ENCODE data around the gene GALNT18.

Gene GALNT18

GRCh38 chr11:11390068-11390771 is 231.6 kb downstream of the GALNT18 start:
- DNase-seq (ENCODE audit: low read depth in 1 of 2, low spot score in 1 of 2) = no peak

GRCh38 chr11:11389238-11389637 is 232.6 kb downstream of the GALNT18 start:
- DNase-seq (ENCODE audit: low read depth in 1 of 2, low spot score in 1 of 2) = no peak

- DNase-seq (ENCODE audit: low read depth in 1 of 2, low spot score in 1 of 2) = no peak
Measured at GRCh38 chr11:11387622-11388305, 234.0 kb downstream of the GALNT18 start.

- DNase-seq (ENCODE audit: low read depth in 1 of 2, low spot score in 1 of 2) = no peak
Measured at GRCh38 chr11:11387207-11387606, 234.6 kb downstream of the GALNT18 start.

GRCh38 chr11:11384829-11385228 is 237.0 kb downstream of the GALNT18 start:
- no peak for DNase-seq (ENCODE audit: low read depth in 1 of 2, low spot score in 1 of 2)

- DNase-seq (ENCODE audit: low read depth in 1 of 2, low spot score in 1 of 2) = no peak
Measured at GRCh38 chr11:11383995-11384394, 237.8 kb downstream of the GALNT18 start.

GRCh38 chr11:11382858-11383532 is 238.8 kb downstream of the GALNT18 start:
- DNase-seq (ENCODE audit: low read depth in 1 of 2, low spot score in 1 of 2) = no peak

GRCh38 chr11:11381471-11382105 is 240.2 kb downstream of the GALNT18 start:
- DNase-seq (ENCODE audit: low read depth in 1 of 2, low spot score in 1 of 2) = no peak

GRCh38 chr11:11380883-11381282 is 240.9 kb downstream of the GALNT18 start:
- DNase-seq (ENCODE audit: low read depth in 1 of 2, low spot score in 1 of 2) = no peak

GRCh38 chr11:11380340-11380739 is 241.5 kb downstream of the GALNT18 start:
- no peak for DNase-seq (ENCODE audit: low read depth in 1 of 2, low spot score in 1 of 2)

GRCh38 chr11:11379661-11380060 is 242.1 kb downstream of the GALNT18 start:
- DNase-seq (ENCODE audit: low read depth in 1 of 2, low spot score in 1 of 2) = no peak

GRCh38 chr11:11378184-11378940 is 243.4 kb downstream of the GALNT18 start:
- DNase-seq (ENCODE audit: low read depth in 1 of 2, low spot score in 1 of 2) = no peak

GRCh38 chr11:11374358-11375148 is 247.3 kb downstream of the GALNT18 start:
- no peak for DNase-seq (ENCODE audit: low read depth in 1 of 2, low spot score in 1 of 2)

- no peak for DNase-seq (ENCODE audit: low read depth in 1 of 2, low spot score in 1 of 2)
Measured at GRCh38 chr11:11373934-11374333, 247.9 kb downstream of the GALNT18 start.

- DNase-seq (ENCODE audit: low read depth in 1 of 2, low spot score in 1 of 2) = no peak
Measured at GRCh38 chr11:11372461-11372860, 249.3 kb downstream of the GALNT18 start.

- DNase-seq (ENCODE audit: low read depth in 1 of 2, low spot score in 1 of 2) = no peak
Measured at GRCh38 chr11:11370962-11371303, 250.9 kb downstream of the GALNT18 start.

GRCh38 chr11:11370255-11370961 is 251.4 kb downstream of the GALNT18 start:
- no peak for DNase-seq (ENCODE audit: low read depth in 1 of 2, low spot score in 1 of 2)

- DNase-seq (ENCODE audit: low read depth in 1 of 2, low spot score in 1 of 2) = no peak
Measured at GRCh38 chr11:11366793-11367192, 255.0 kb downstream of the GALNT18 start.

- DNase-seq (ENCODE audit: low read depth in 1 of 2, low spot score in 1 of 2) = no peak
Measured at GRCh38 chr11:11363674-11364073, 258.1 kb downstream of the GALNT18 start.

GRCh38 chr11:11359611-11360010 is 262.2 kb downstream of the GALNT18 start:
- DNase-seq (ENCODE audit: low read depth in 1 of 2, low spot score in 1 of 2) = no peak
